HL-60 (cell line): Measurements from ENCODE around the gene LAG3.

Experiments used
- DNase-seq, 2 experiments: peaks; one replicate each; pipeline ENCODE4 v3.0.0-alpha.2; 2010 to 2020; ENCODE audit warnings: low read depth in 1 of 2, low spot score in 1 of 2
- H3K27ac ChIP-seq: fragments of 250-450 bp; sonication (Bioruptor Pico); replicated peaks from 2 replicates; pipeline ENCODE4 v1.5.1; 2020; ENCODE audit warnings: mild to moderate bottlenecking, moderate library complexity
- H3K27me3 ChIP-seq: fragments of 250-450 bp; sonication (Bioruptor Pico); 2 replicates; pipeline ENCODE4 v1.5.1; 2021; ENCODE audit warnings: mild to moderate bottlenecking, moderate library complexity; ENCODE audit not compliant: insufficient read depth, poor library complexity, severe bottlenecking
- H3K4me3 ChIP-seq: replicated peaks from 2 replicates; pipeline ENCODE4 v1.5.1; 2011; ENCODE audit warnings: mild to moderate bottlenecking, control low read depth, low read length; ENCODE audit not compliant: insufficient read depth
- CTCF ChIP-seq: IDR thresholded peaks from one replicate; pipeline ENCODE4 v1.5.1; 2011; ENCODE audit warnings: low read length, control low read depth, inconsistent platforms; ENCODE audit not compliant: insufficient read depth
- GABPA ChIP-seq: IDR thresholded peaks from 2 replicates; pipeline ENCODE4 v1.6.1; 2012; ENCODE audit warnings: low read depth
- POLR2AphosphoS5 ChIP-seq: IDR thresholded peaks from 2 replicates; pipeline ENCODE4 v1.6.1; 2012; ENCODE audit warnings: low read depth
- SPI1 ChIP-seq: IDR thresholded peaks from 2 replicates; pipeline ENCODE4 v1.6.1; 2012; ENCODE audit warnings: low read depth, mild to moderate bottlenecking, borderline replicate concordance
- TF ChIP-seq, protein P1 (sequence below): IDR thresholded peaks from 2 replicates; pipeline ENCODE4 v1.6.1; 2012; ENCODE audit warnings: low read depth; ENCODE audit not compliant: insufficient replicate concordance

LAG3 gene

DNA sequence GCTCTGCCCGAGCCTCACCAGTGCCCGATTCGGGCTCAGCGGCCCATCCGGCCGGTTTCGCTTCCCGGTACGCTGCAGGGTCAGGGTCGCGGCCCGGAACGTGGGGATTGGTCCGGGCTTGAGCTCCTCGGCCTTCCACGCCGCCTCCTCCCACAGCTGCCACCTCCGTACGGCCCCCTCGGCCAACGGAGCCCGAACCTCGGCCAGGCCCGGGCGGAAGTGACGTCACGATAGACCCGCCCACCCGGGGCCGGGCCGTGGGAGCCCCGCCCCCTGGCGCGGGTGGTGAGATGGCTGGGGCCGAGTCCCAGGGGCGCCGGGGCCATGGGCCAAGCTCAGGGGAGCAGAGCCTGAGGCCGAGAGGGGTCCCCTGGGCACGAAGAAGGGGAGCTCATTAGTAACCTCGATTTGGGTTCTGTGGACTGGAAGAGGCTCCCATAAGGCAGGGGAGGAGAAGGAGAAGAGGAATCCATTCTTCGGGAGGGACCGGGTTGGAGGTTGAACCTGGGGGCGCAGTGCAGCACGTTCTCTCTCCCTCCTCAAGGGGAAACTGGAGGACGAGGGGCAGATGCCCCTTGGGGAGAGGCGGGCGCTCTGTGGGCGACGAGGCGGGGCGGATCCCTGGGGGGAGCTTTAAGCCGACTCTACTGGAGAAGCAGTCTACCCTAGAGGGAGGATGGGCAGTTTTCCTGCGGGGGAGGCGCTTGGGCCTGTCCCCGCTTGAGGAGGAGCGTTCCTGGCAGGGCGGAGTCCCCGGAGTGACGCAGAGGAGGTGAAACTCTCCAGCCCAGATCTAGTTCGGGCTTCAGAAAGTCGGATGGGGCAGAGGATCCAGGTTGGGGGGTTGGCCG is 19.2 kb upstream of the LAG3 start, which contains the start of gene MLF2:
MLF2 (minus strand) TSS at position 221 of the 851 bp plus-strand sequence. CDS start 807 bp downstream, outside the sequence.
- Histone ChIP-seq H3K27me3 (no peaks in the 10 kb centered on the region), H3K4me3 (peak within 1 kb of the TSS; percentile 96), H3K27ac (peak within 1 kb of the TSS; percentile 77)
- DNase-seq: peak; percentile 95 to 98
- TF ChIP-seq GABPA (peak; percentile 51), POLR2AphosphoS5 (peak; percentile 54; the same call in 1 of the 2 replicates)
- TF ChIP-seq, protein P1, sequence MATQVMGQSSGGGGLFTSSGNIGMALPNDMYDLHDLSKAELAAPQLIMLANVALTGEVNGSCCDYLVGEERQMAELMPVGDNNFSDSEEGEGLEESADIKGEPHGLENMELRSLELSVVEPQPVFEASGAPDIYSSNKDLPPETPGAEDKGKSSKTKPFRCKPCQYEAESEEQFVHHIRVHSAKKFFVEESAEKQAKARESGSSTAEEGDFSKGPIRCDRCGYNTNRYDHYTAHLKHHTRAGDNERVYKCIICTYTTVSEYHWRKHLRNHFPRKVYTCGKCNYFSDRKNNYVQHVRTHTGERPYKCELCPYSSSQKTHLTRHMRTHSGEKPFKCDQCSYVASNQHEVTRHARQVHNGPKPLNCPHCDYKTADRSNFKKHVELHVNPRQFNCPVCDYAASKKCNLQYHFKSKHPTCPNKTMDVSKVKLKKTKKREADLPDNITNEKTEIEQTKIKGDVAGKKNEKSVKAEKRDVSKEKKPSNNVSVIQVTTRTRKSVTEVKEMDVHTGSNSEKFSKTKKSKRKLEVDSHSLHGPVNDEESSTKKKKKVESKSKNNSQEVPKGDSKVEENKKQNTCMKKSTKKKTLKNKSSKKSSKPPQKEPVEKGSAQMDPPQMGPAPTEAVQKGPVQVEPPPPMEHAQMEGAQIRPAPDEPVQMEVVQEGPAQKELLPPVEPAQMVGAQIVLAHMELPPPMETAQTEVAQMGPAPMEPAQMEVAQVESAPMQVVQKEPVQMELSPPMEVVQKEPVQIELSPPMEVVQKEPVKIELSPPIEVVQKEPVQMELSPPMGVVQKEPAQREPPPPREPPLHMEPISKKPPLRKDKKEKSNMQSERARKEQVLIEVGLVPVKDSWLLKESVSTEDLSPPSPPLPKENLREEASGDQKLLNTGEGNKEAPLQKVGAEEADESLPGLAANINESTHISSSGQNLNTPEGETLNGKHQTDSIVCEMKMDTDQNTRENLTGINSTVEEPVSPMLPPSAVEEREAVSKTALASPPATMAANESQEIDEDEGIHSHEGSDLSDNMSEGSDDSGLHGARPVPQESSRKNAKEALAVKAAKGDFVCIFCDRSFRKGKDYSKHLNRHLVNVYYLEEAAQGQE: no peak

GRCh38 chr12:6753772-6754356 is 18.5 kb upstream of the LAG3 start:
- DNase-seq: no peak
- TF ChIP-seq CTCF (peak; percentile 93), SPI1 (no peak)
- H3K27me3 ChIP-seq: no peaks in the 10 kb centered on the region
- no peak overlapping the region for H3K4me3 ChIP-seq
- H3K27ac ChIP-seq: no peak overlapping the region

DNA sequence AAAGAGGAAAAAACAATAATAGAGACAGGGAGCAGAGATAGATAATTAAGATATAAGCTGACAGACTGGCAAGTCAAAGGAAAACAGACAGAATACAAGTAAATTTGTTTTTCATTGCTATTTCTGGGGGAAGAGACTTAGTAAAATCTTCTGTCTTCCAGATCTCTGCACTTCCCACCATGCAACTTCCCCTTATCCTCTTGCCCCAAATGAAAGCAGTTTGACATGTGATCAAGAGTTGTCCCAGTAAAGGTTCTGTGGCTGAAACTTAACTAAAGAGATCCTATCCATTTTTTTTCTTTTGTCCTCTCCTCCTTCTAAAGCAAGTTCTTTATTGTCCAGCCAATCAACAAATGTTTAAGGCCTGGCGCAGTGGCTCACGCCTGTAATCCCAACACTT is 17.9 kb upstream of the LAG3 start:
- TF ChIP-seq SPI1: peak; percentile 60; the same call in 1 of the 2 replicates
- no peak for TF ChIP-seq GABPA
- no peak for TF ChIP-seq POLR2AphosphoS5
- TF ChIP-seq, protein P1: no peak
- Histone ChIP-seq H3K27me3 (no peaks in the 10 kb centered on the region), H3K4me3 (no peak overlapping the region), H3K27ac (no peak overlapping the region)
- DNase-seq: peak in 1 of 2 experiments; percentile 36

GRCh38 chr12:6757028-6757690 is 15.2 kb upstream of the LAG3 start:
- DNase-seq: no peak
- TF ChIP-seq SPI1: no peak
- no peak for TF ChIP-seq CTCF
- TF ChIP-seq, protein P1: no peak
- no peak for TF ChIP-seq GABPA
- no peak for TF ChIP-seq POLR2AphosphoS5
- Histone ChIP-seq H3K27me3 (no peaks in the 10 kb centered on the region), H3K4me3 (no peak overlapping the region), H3K27ac (no peak overlapping the region)
